ENCODE measurements around the gene CFAP97D2. TPM values are rescaled to one million over a fixed set of nuclear protein-coding genes. Genes with fewer than 3 reads are reported as not detected.
"Not testable (repeated sequence)": the region's sequence is repeated elsewhere in the genome, so short reads cannot be mapped to it uniquely, and the experiment has no call there.

The CFAP97D2 gene
- total RNA-seq, 2 experiments from 2014 or later: not detected

GRCh38 chr13:114261328-114261965 lies 82.4 kb downstream of the CFAP97D2 start:
- no peak for DNase-seq
- ChIA-PET POLR2A (no interaction called here), CTCF (no interaction called here)
- no peak overlapping the region for H3K4me3 Mint-ChIP-seq
- no peaks in the 10 kb centered on the region for H3K27me3 Mint-ChIP-seq
- H3K36me3 Mint-ChIP-seq (ENCODE audit: low read depth): peaks cover 70% of the 10 kb centered on the region
- no peaks in the 10 kb centered on the region for H3K9me3 Mint-ChIP-seq
- peaks cover 42% of the 10 kb centered on the region for H3K4me1 Mint-ChIP-seq
- peak overlapping the region; percentile 1 for H3K27ac Mint-ChIP-seq

GRCh38 chr13:114263578-114263977 lies 84.5 kb downstream of the CFAP97D2 start:
- POLR2A ChIA-PET: no interaction called here

GRCh38 chr13:114264313-114264712 lies 85.3 kb downstream of the CFAP97D2 start:
- Mint-ChIP-seq H3K36me3 (ENCODE audit: low read depth) (peaks cover 83% of the 10 kb centered on the region), H3K4me1 (peaks cover 60% of the 10 kb centered on the region)
- DNase-seq, H3K4me3 Mint-ChIP-seq, H3K27me3 Mint-ChIP-seq, POLR2A ChIA-PET, H3K27ac Mint-ChIP-seq, H3K9me3 Mint-ChIP-seq: not testable (repeated sequence)
- CTCF ChIA-PET: interaction anchor here (1.0 kb wide), 1 partner anchor 13 kb away, joined by 3 read pairs; no protein-coding TSS in a partner anchor

More at GRCh38 chr13:114263578-114263977, 84.5 kb downstream of the CFAP97D2 start:
- H3K4me1 Mint-ChIP-seq: peaks cover 54% of the 10 kb centered on the region
- DNase-seq: peak; percentile 32
- peak overlapping the region; percentile 34 for H3K4me3 Mint-ChIP-seq
- no peaks in the 10 kb centered on the region for H3K27me3 Mint-ChIP-seq
- H3K27ac Mint-ChIP-seq: peak overlapping the region; percentile 72
- CTCF ChIA-PET: no interaction called here
- H3K9me3 Mint-ChIP-seq: peaks cover 3% of the 10 kb centered on the region
- peaks cover 76% of the 10 kb centered on the region for H3K36me3 Mint-ChIP-seq (ENCODE audit: low read depth)

GRCh38 chr13:114264886-114265611 lies 86.0 kb downstream of the CFAP97D2 start:
- DNase-seq: no peak
- peaks cover 3% of the 10 kb centered on the region for H3K9me3 Mint-ChIP-seq
- peaks cover 80% of the 10 kb centered on the region for H3K36me3 Mint-ChIP-seq (ENCODE audit: low read depth)
- H3K27me3 Mint-ChIP-seq: no peaks in the 10 kb centered on the region
- no peak overlapping the region for H3K27ac Mint-ChIP-seq
- peaks cover 58% of the 10 kb centered on the region for H3K4me1 Mint-ChIP-seq
- H3K4me3 Mint-ChIP-seq: no peak overlapping the region
- CTCF ChIA-PET: interaction anchor here (1.0 kb wide), 1 partner anchor 12 kb away, joined by 3 read pairs; no protein-coding TSS in a partner anchor
- POLR2A ChIA-PET: no interaction called here

- CTCF ChIA-PET: interaction anchor here (0.6 kb wide), 1 partner anchor 351 kb away, joined by 3 read pairs; no protein-coding TSS in a partner anchor
- no peak overlapping the region for H3K4me3 Mint-ChIP-seq
- H3K27ac Mint-ChIP-seq: no peak overlapping the region
- peaks cover 74% of the 10 kb centered on the region for H3K36me3 Mint-ChIP-seq (ENCODE audit: low read depth)
- H3K4me1 Mint-ChIP-seq: peaks cover 51% of the 10 kb centered on the region
- no peaks in the 10 kb centered on the region for H3K27me3 Mint-ChIP-seq
- DNase-seq: no peak
- H3K9me3 Mint-ChIP-seq: peaks cover 3% of the 10 kb centered on the region
- POLR2A ChIA-PET: interaction anchor here (0.5 kb wide), 1 partner anchor 12 kb away, joined by 3 read pairs; no protein-coding TSS in a partner anchor
Measured at GRCh38 chr13:114266241-114266640, 87.2 kb downstream of the CFAP97D2 start.

GRCh38 chr13:114268344-114269280 lies 89.6 kb downstream of the CFAP97D2 start:
- H3K4me1 Mint-ChIP-seq: peaks cover 29% of the 10 kb centered on the region
- no peaks in the 10 kb centered on the region for H3K27me3 Mint-ChIP-seq
- peaks cover 3% of the 10 kb centered on the region for H3K9me3 Mint-ChIP-seq
- no peak overlapping the region for H3K4me3 Mint-ChIP-seq
- DNase-seq: no peak
- peaks cover 67% of the 10 kb centered on the region for H3K36me3 Mint-ChIP-seq (ENCODE audit: low read depth)
- ChIA-PET POLR2A (interaction anchor here (0.6 kb wide), 2 partner anchors 43 to 49 kb away, joined by 3 read pairs; no protein-coding TSS in a partner anchor), CTCF (interaction anchor here (0.8 kb wide), 1 partner anchor 26 kb away, joined by 3 read pairs; no protein-coding TSS in a partner anchor)
- H3K27ac Mint-ChIP-seq: peak overlapping the region; percentile 63

GRCh38 chr13:114269281-114269770 lies 90.3 kb downstream of the CFAP97D2 start:
- Mint-ChIP-seq H3K27me3 (no peaks in the 10 kb centered on the region), H3K36me3 (ENCODE audit: low read depth) (peaks cover 67% of the 10 kb centered on the region), H3K4me1 (peaks cover 25% of the 10 kb centered on the region), H3K9me3 (peaks cover 3% of the 10 kb centered on the region), H3K27ac (peak overlapping the region; percentile 50), H3K4me3 (no peak overlapping the region)
- ChIA-PET POLR2A (interaction anchor here (0.6 kb wide), 1 partner anchor 48 kb away, joined by 3 read pairs; no protein-coding TSS in a partner anchor), CTCF (interaction anchor here (0.8 kb wide), 1 partner anchor 25 kb away, joined by 3 read pairs; no protein-coding TSS in a partner anchor)
- no peak for DNase-seq

Small RNAs within 50 kb of the gene (microRNA-seq; reads per million reads assigned to microRNA genes)
- gene MIR548AR (ENCODE audit: borderline microRNAs expressed, borderline replicate concordance): not detected

Other genes starting within 250 kb of the CFAP97D2 start
- 1 to 10 TPM; 7.3 to 9.8 TPM for gene C13orf46, start 205.2 kb upstream of the CFAP97D2 start, total RNA-seq
- 100 to 1,000 TPM; 114 to 115 TPM for gene RASA3, start 46.6 kb upstream of the CFAP97D2 start, total RNA-seq
- gene CDC16, start 55.6 kb downstream of the CFAP97D2 start, total RNA-seq: 10 to 100 TPM; 81.6 to 85.4 TPM
- gene UPF3A, start 102.3 kb downstream of the CFAP97D2 start, total RNA-seq: 10 to 100 TPM; 55.1 to 62.1 TPM
- gene CHAMP1, start 135.2 kb downstream of the CFAP97D2 start, total RNA-seq: 10 to 100 TPM; 31.9 to 34.8 TPM